ENCODE measurements around the gene AFDN. TPM values are rescaled to one million over a fixed set of nuclear protein-coding genes. Genes with fewer than 3 reads are reported as not detected.

AFDN gene
- total and polyA plus RNA-seq, 10 of the 15 experiments (the other 5 are each of a cell fraction or from before 2014, with no cell fraction given): 5.7 to 68.2 (median 45.1) TPM

GRCh38 chr6:167907837-167908681, 81.3 kb downstream of the AFDN start:
- DNase-seq (ENCODE audit: low read depth, low spot score) (no peak), FAIRE-seq (no peak), ATAC-seq (no peak)
- ChIA-PET RAD21 (ENCODE audit: unreplicated experiment) (no interaction called here), POLR2A (no interaction called here), CTCF (no interaction called here), SMC1A (ENCODE audit: uncharacterized antibody, unreplicated experiment) (interaction anchor here (1.1 to 1.4 kb wide), 2 partner anchors 8 to 103 kb away, joined by 3 to 4 read pairs; no protein-coding TSS in a partner anchor)
- no peaks in the 10 kb centered on the region; a peak in 2 of 4 replicates for H3K36me3 ChIP-seq (ENCODE audit: control insufficient read depth in 2 of 2, insufficient read depth in 2 of 2, low read length in 1 of 2)
- no TSS peak for BruUV-seq (replicated peaks)
- H3K27ac ChIP-seq (ENCODE audit: control insufficient read depth, insufficient read depth): no peak overlapping the region
- no peaks in the 10 kb centered on the region for H3K4me1 ChIP-seq (ENCODE audit: control insufficient read depth, insufficient read depth, low read length)
- no peak overlapping the region for H3K4me3 ChIP-seq
- WGBS (ENCODE audit: insufficient coverage, insufficient replicate concordance, low lambda C conversion rate, missing lambda C conversion rate): 95% methylated on average over 7 of the region's 7 CpGs
- no peak overlapping the region for H3K9ac ChIP-seq (ENCODE audit: control insufficient read depth, insufficient read depth, low read length)
- no peaks in the 10 kb centered on the region for H4K20me1 ChIP-seq (ENCODE audit: control insufficient read depth, insufficient read depth)
- intact Hi-C loops (cut with micrococcal nuclease; ENCODE audit: unreplicated experiment): no loop called here
- H3K9me3 ChIP-seq (replicated peaks; ENCODE audit: control insufficient read depth, insufficient read depth, low read length): no peaks in the 10 kb centered on the region
- H2AFZ ChIP-seq (ENCODE audit: control insufficient read depth, low read depth, low read length): no peak overlapping the region
- H3K27me3 ChIP-seq (replicated peaks in 1 of 2; ENCODE audit: control insufficient read depth in 2 of 2, insufficient read depth in 2 of 2, low read length in 1 of 2): no peaks in the 10 kb centered on the region
- H3K79me2 ChIP-seq (ENCODE audit: control insufficient read depth, insufficient read depth, low read length): no peaks in the 10 kb centered on the region
- in situ Hi-C loops (cut with MboI): no loop called here
- TF ChIP-seq NFYA (IDR thresholded peaks at IDR 0.05; ENCODE audit: borderline replicate concordance, low read depth, low read length) (no peak), CTCF (IDR thresholded peaks at IDR 0.05 in 2 of 3, conservative IDR thresholded peaks at IDR 0.05 in 1 of 3; ENCODE audit: control insufficient read depth in 2 of 3, extremely low read depth in 1 of 3, insufficient read depth in 1 of 3, low read depth in 3 of 3, low read length in 3 of 3) (peak in 1 of 3 experiments; percentile 27; a peak in 1 of 6 replicates), E2F8 (IDR thresholded peaks at IDR 0.05; ENCODE audit: low read depth, partially characterized antibody) (no peak), IKZF1 (conservative IDR thresholded peaks at IDR 0.05) (no peak), ZBTB33 (IDR thresholded peaks at IDR 0.05) (no peak)
- H3K4me2 ChIP-seq (ENCODE audit: control insufficient read depth, insufficient read depth): no peak overlapping the region

Data from GM12878 (cell line).